ENCODE results near the gene IGFBPL1.

The IGFBPL1 gene

GRCh38 chr9:38421498-38422211 lies 2.6 kb downstream of the IGFBPL1 start:
- Histone ChIP-seq H4K20me1 (ENCODE audit: insufficient read depth, low read length) (no peaks in the 10 kb centered on the region), H3K9me3 (replicated peaks; ENCODE audit: insufficient read depth, low read length) (no peaks in the 10 kb centered on the region), H3K9me2 (replicated peaks; ENCODE audit: insufficient read depth, low read length) (no peaks in the 10 kb centered on the region), H3K4me2 (ENCODE audit: low read depth, low read length) (no peak overlapping the region), H2AFZ (ENCODE audit: low read length) (no peak overlapping the region), H3K4me3 (ENCODE audit: low read length) (no peak overlapping the region), H3K4me1 (ENCODE audit: low read length) (no peaks in the 10 kb centered on the region), H3K9ac (ENCODE audit: low read length) (no peak overlapping the region), H3K27ac (ENCODE audit: low read length) (no peak overlapping the region), H3F3A (ENCODE audit: insufficient read depth, low read length) (no peaks in the 10 kb centered on the region), H3K27me3 (replicated peaks; ENCODE audit: insufficient read depth, low read length) (no peaks in the 10 kb centered on the region), H3K36me3 (replicated peaks; ENCODE audit: insufficient read depth, low read length) (no peaks in the 10 kb centered on the region), H3K79me2 (ENCODE audit: low read length) (no peaks in the 10 kb centered on the region)
- no peak for TF ChIP-seq EZH2phosphoT487 (IDR thresholded peaks at IDR 0.05; ENCODE audit: low read length)
- DNase-seq = no peak

- H3K36me3 ChIP-seq (replicated peaks; ENCODE audit: insufficient read depth, low read length) = no peaks in the 10 kb centered on the region
- no peak overlapping the region for H3K4me3 ChIP-seq (ENCODE audit: low read length)
- no peaks in the 10 kb centered on the region for H3K79me2 ChIP-seq (ENCODE audit: low read length)
- no peaks in the 10 kb centered on the region for H3K27me3 ChIP-seq (replicated peaks; ENCODE audit: insufficient read depth, low read length)
- no peaks in the 10 kb centered on the region for H4K20me1 ChIP-seq (ENCODE audit: insufficient read depth, low read length)
- TF ChIP-seq EZH2 (optimal IDR thresholded peaks at IDR 0.05; ENCODE audit: low read depth, low read length) (no peak), CTCF (IDR thresholded peaks at IDR 0.05; ENCODE audit: low read length) (no peak), EZH2phosphoT487 (IDR thresholded peaks at IDR 0.05; ENCODE audit: low read length) (no peak)
- no peaks in the 10 kb centered on the region for H3K4me1 ChIP-seq (ENCODE audit: low read length)
- H3K9me3 ChIP-seq (replicated peaks; ENCODE audit: insufficient read depth, low read length) = no peaks in the 10 kb centered on the region
- no peak overlapping the region for H3K4me2 ChIP-seq (ENCODE audit: low read depth, low read length)
- no peaks in the 10 kb centered on the region for H3F3A ChIP-seq (ENCODE audit: insufficient read depth, low read length)
- no peaks in the 10 kb centered on the region for H3K9me2 ChIP-seq (replicated peaks; ENCODE audit: insufficient read depth, low read length)
- no peak overlapping the region for H2AFZ ChIP-seq (ENCODE audit: low read length)
- no peak overlapping the region for H3K27ac ChIP-seq (ENCODE audit: low read length)
- H3K9ac ChIP-seq (ENCODE audit: low read length) = no peak overlapping the region
- DNase-seq = no peak
Measured at GRCh38 chr9:38419181-38419580, 5.1 kb downstream of the IGFBPL1 start.

DNA sequence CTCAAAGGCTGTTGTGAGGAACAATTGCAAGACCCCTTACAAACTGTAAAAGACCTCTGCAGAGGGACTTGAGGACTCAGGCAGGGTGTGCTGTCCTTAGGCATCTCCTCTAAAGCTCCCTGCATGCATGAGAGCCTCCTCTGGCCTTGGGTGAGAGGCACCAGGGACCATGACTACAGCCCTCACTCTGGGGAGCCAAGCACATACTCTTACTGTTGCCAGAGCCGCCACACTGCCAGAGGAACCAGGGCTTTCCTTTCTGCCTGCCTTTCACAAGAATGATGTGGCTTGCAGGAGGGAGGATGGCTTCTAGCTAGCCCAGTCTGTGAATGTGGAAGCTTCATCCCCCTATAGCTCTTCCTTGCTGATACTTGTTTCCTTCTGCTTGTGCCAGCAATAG lies 5.9 kb downstream of the IGFBPL1 start:
- Histone ChIP-seq H3K4me3 (ENCODE audit: low read length) (no peak overlapping the region), H3K4me1 (ENCODE audit: low read length) (no peaks in the 10 kb centered on the region)
- no peak for TF ChIP-seq EZH2 (optimal IDR thresholded peaks at IDR 0.05; ENCODE audit: low read depth, low read length)
- no peak for TF ChIP-seq CTCF (IDR thresholded peaks at IDR 0.05; ENCODE audit: low read length)
- TF ChIP-seq EZH2phosphoT487 (IDR thresholded peaks at IDR 0.05; ENCODE audit: low read length) = no peak

More for the DNA sequence above, 5.9 kb downstream of the IGFBPL1 start:
- Histone ChIP-seq H2AFZ (ENCODE audit: low read length) (no peak overlapping the region), H3K9me2 (replicated peaks; ENCODE audit: insufficient read depth, low read length) (no peaks in the 10 kb centered on the region), H3K27ac (ENCODE audit: low read length) (no peak overlapping the region), H3K9ac (ENCODE audit: low read length) (no peak overlapping the region), H3K27me3 (replicated peaks; ENCODE audit: insufficient read depth, low read length) (no peaks in the 10 kb centered on the region), H3K9me3 (replicated peaks; ENCODE audit: insufficient read depth, low read length) (no peaks in the 10 kb centered on the region), H4K20me1 (ENCODE audit: insufficient read depth, low read length) (no peaks in the 10 kb centered on the region), H3K4me2 (ENCODE audit: low read depth, low read length) (no peak overlapping the region), H3K79me2 (ENCODE audit: low read length) (no peaks in the 10 kb centered on the region), H3K36me3 (replicated peaks; ENCODE audit: insufficient read depth, low read length) (no peaks in the 10 kb centered on the region), H3F3A (ENCODE audit: insufficient read depth, low read length) (no peaks in the 10 kb centered on the region)
- DNase-seq = no peak

Measured in MM.1S (cell line).